Smooth muscle cell (in vitro differentiated cells): ENCODE results near the gene NKD2. TPM values are rescaled to one million over a fixed set of nuclear protein-coding genes. Genes with fewer than 3 reads are reported as not detected.

Experiments
- DNase-seq: peaks from one replicate; lab custom pipeline; 2025; ENCODE audit not compliant: unreplicated experiment; lab: John Stamatoyannopoulos, UW
- H2AFZ ChIP-seq: fragments of 200-600 bp; sonication (generic); 2 replicates; pipeline ENCODE4 v1.6.0; 2016; ENCODE audit warnings: antibody characterized with exemption, low read depth, mild to moderate bottlenecking
- H3F3A ChIP-seq: fragments of 200-600 bp; sonication (generic); 2 replicates; pipeline ENCODE4 v1.6.0; 2017; ENCODE audit warnings: antibody characterized with exemption, low read depth
- H3K27ac ChIP-seq: fragments of 200-600 bp; sonication (generic); 2 replicates; pipeline ENCODE4 v1.5.1; 2016; ENCODE audit warnings: low read depth, mild to moderate bottlenecking
- H3K27me3 ChIP-seq: fragments of 200-600 bp; sonication (generic); 2 replicates; pipeline ENCODE4 v1.6.1; 2016; ENCODE audit warnings: low read depth, mild to moderate bottlenecking
- H3K36me3 ChIP-seq: fragments of 200-600 bp; sonication (generic); 2 replicates; pipeline ENCODE4 v1.5.1; 2016; ENCODE audit warnings: low read depth
- H3K4me1 ChIP-seq: fragments of 200-600 bp; sonication (generic); 2 replicates; pipeline ENCODE4 v1.5.1; 2016; ENCODE audit warnings: low read depth
- H3K4me2 ChIP-seq: fragments of 200-600 bp; sonication (generic); 2 replicates; pipeline ENCODE4 v1.6.0; 2016; ENCODE audit warnings: mild to moderate bottlenecking
- H3K4me3 ChIP-seq: fragments of 200-600 bp; sonication (generic); 2 replicates; pipeline ENCODE4 v1.5.1; 2016; ENCODE audit warnings: mild to moderate bottlenecking
- H3K79me2 ChIP-seq: fragments of 200-600 bp; sonication (generic); 2 replicates; pipeline ENCODE4 v1.6.0; 2016; ENCODE audit warnings: low read depth, mild to moderate bottlenecking
- H3K9ac ChIP-seq: fragments of 200-600 bp; sonication (generic); 2 replicates; pipeline ENCODE4 v1.6.0; 2016; ENCODE audit warnings: low read depth
- H3K9me3 ChIP-seq: fragments of 200-600 bp; sonication (generic); replicated peaks from 2 replicates; pipeline ENCODE4 v1.5.1; 2016; ENCODE audit warnings: low read depth
- H4K20me1 ChIP-seq: fragments of 200-600 bp; sonication (generic); 2 replicates; pipeline ENCODE4 v1.6.0; 2016; ENCODE audit warnings: low read depth
- CTCF ChIP-seq: fragments of 200-600 bp; sonication (generic); IDR thresholded peaks from 2 replicates; pipeline ENCODE4 v1.5.1; 2017; ENCODE audit warnings: borderline replicate concordance, mild to moderate bottlenecking, antibody characterized with exemption; ENCODE audit not compliant: insufficient read depth, poor library complexity, severe bottlenecking
- WGBS: methylation state at CpG from one replicate; pipeline ENCODE4 v1.1.7; 2016; ENCODE audit warnings: low lambda C conversion rate; 5-methylcytosine and 5-hydroxymethylcytosine counted together
- polyA plus RNA-seq: library from polyadenylated mRNA; unstranded; fragments of >200 nt; fragmentation: Nextera tagmentation; extraction: Ambion mirVana; gene quantifications from 2 replicates; pipeline ENCODE4 v1.2.1, GENCODE V29; 2016
- total RNA-seq: library from RNA; depleted of rRNA; stranded (reverse); fragments of >200 nt; gene quantifications from 2 replicates; pipeline ENCODE4 v1.2.3, GENCODE V29; 2014

The NKD2 gene
- total and polyA plus RNA-seq, 2 experiments from 2014 or later, result 32.5 to 122 TPM

GRCh38 chr5:1001406-1002270, 7.0 kb upstream of the NKD2 start:
- Histone ChIP-seq H3K4me3 (no peak overlapping the region), H3K9ac (no peak overlapping the region), H3K79me2 (no peaks in the 10 kb centered on the region), H3F3A (peaks cover 5% of the 10 kb centered on the region), H3K4me1 (no peaks in the 10 kb centered on the region), H2AFZ (no peak overlapping the region), H4K20me1 (no peaks in the 10 kb centered on the region), H3K4me2 (no peak overlapping the region), H3K27ac (no peak overlapping the region), H3K9me3 (no peaks in the 10 kb centered on the region), H3K36me3 (no peaks in the 10 kb centered on the region), H3K27me3 (no peaks in the 10 kb centered on the region)
- WGBS, result 63% methylated on average over 19 of the region's 19 CpGs
- no peak for TF ChIP-seq CTCF
- DNase-seq, result no peak

- H3K27me3 ChIP-seq, result no peaks in the 10 kb centered on the region
- 76% methylated on average over 4 of the region's 4 CpGs for WGBS
- no peaks in the 10 kb centered on the region for H3K9me3 ChIP-seq
- H3K4me1 ChIP-seq, result no peaks in the 10 kb centered on the region
- H2AFZ ChIP-seq, result no peak overlapping the region
- H3K27ac ChIP-seq, result no peak overlapping the region
- no peaks in the 10 kb centered on the region for H4K20me1 ChIP-seq
- H3K4me3 ChIP-seq, result no peak overlapping the region
- no peak overlapping the region for H3K4me2 ChIP-seq
- H3K79me2 ChIP-seq, result no peaks in the 10 kb centered on the region
- no peak for DNase-seq
- H3K36me3 ChIP-seq, result no peaks in the 10 kb centered on the region
- TF ChIP-seq CTCF, result no peak
- peaks cover 5% of the 10 kb centered on the region for H3F3A ChIP-seq
- no peak overlapping the region for H3K9ac ChIP-seq
These were observed 6.4 kb upstream of the NKD2 start for GRCh38 chr5:1002271-1002546.

- no peaks in the 10 kb centered on the region for H3K27me3 ChIP-seq
- no peak overlapping the region for H3K9ac ChIP-seq
- no peak for DNase-seq
- H3K36me3 ChIP-seq, result no peaks in the 10 kb centered on the region
- H3K79me2 ChIP-seq, result no peaks in the 10 kb centered on the region
- no peak overlapping the region for H3K4me2 ChIP-seq
- WGBS, result 98% methylated on average over 11 of the region's 13 CpGs
- H4K20me1 ChIP-seq, result no peaks in the 10 kb centered on the region
- H3K4me1 ChIP-seq, result no peaks in the 10 kb centered on the region
- no peak overlapping the region for H2AFZ ChIP-seq
- peaks cover 5% of the 10 kb centered on the region for H3F3A ChIP-seq
- H3K4me3 ChIP-seq, result no peak overlapping the region
- no peaks in the 10 kb centered on the region for H3K9me3 ChIP-seq
- H3K27ac ChIP-seq, result no peak overlapping the region
- no peak for TF ChIP-seq CTCF
These were observed 5.8 kb upstream of the NKD2 start for GRCh38 chr5:1002836-1003235.
